GM18511 (cell line): ENCODE results near the gene TCF4.
A peak's percentile ranks its signal among the peaks of the same experiment; 100 is the strongest.

Source experiments
- ATAC-seq: cut with Tn5 transposase; IDR thresholded peaks from one replicate; pipeline ENCODE4 v1.9.1; 2021; ENCODE audit warnings: mild to moderate bottlenecking, moderate library complexity; ENCODE audit not compliant: unreplicated experiment

Gene TCF4

DNA sequence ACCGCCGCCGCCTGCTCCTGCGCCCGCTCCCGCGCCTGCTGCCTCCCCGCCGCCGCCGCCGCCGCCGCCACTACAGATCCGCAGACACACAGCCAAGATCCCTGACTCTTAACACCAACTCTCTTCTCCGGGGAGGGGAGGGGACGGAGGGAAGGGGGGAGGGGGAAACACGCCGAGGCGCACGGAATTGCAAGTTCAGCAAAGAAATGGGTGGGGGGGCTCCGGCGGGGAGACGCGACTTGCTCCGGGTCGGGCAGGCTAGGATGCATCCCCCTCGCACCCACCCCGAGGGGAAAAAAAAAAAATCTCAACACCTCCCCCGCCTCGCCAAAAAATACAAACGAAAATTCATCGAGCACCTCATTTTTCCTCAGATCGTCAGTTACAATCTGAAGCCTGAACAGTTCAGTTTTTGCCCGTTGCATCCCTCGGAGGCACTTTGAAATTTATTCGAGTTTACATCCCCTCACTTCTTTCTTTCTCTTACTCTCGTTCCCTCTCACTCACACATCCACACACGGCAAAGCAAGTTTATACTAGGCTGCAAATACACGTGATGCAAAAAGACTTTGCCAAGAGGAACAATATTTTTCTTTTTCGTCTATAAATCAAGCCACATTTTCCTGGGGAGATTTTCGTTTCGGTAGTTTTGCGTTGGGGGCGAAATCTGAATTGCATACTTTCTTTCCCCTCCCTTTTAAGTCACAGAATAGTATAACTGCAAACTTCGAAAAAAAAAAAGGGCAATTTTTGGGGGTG is at the start of gene TCF4:
Gene TCF4, minus strand, starts transcription at position 82 of the 759 bp plus-strand sequence. CDS start 1,076 bp downstream, outside the sequence.
- no peak for ATAC-seq

DNA sequence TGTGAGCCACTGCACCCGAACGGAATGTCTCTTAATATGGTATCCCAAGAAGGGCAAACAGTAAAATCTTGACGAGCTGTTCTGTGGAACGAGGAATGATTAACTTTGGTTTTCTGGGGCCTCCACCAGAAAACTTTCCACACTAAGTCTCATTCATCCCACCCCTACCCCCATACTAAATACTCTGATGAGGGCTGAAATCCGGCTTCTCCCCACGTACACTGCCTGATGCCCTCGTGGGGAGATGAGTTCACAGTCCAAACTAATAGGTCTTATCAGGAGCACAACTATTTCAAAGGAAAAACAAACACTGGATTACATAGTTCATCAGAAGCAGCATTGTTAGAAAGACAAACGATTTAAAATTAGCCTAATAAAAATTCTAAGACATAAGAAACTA is 49.2 kb upstream of the TCF4 start:
- ATAC-seq: no peak

DNA sequence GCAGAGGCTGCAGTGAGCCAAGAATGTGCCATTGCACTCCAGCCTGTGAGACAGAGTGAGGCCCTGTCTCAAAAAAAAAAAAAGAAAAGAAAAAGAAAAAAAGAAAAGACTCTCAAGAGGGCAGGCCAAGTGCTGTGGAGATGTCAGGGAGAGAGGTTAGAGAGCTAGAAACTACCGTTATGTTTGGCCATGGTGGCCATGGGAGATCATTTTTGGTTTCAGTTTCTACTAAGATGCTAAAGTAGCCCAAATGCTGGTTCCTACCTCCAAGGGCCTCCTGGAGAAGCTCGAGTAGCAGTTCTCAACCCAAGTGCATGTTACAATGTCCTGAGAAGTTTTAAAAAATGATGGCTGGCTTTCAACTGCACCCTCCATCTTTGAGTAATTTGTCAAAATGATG is 47.4 kb upstream of the TCF4 start:
- ATAC-seq: no peak

DNA sequence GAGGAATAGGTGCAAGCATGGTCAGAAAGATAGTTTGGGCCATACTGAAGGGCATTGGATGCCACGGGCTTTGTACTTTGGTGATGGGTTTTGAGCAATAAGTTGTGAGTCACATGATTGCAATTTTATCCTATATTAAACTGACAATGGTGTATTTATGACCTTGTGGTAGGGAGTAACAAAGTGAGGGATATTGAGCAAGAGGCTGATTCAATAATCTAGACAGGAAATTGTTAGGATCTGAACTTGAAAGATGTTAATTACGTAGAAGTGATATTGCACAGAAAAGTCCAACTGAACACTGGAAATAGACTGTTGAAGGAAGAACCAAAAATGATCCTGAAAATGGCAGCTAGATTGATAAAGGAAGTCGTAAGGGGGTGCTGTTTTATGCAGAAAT is 46.6 kb upstream of the TCF4 start:
- no peak for ATAC-seq

DNA sequence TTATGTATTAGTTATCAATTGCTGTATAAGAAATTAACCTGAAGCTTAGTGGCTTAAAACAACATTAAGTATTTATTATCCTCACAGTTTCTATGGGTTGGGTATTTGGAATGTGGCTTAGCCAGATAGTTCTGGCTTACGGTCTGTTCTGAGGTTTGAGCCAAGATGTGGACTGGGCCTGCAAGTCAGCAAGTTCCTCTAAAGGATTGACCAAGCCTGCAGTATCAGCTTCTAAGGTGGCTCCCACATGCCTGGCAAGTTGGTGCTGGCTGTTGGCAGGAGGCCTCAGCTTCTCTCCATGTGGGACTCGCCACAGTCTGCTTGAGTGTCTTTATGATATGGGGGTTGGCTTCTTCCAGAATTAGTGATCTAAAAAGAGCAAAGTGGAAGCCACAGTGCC is 45.0 kb upstream of the TCF4 start:
- no peak for ATAC-seq

DNA sequence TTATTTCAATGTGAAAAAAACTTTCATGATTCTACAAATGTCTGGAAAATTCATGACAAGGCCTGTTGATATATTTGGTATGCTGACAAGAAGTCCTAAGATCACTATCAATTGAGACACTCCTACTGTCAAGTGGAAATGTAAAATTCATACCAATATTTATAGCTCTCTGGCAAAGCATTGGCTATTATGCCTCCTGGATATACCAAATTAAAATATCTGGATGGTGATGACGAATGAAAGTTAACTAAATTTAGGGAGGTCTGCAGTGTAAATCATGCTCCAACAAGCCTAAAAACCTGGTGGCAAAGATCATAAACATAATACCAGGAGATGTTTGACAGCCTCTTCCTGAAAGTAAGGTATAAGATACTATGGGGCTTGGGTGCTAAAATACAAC is 41.1 kb upstream of the TCF4 start:
- ATAC-seq: no peak

DNA sequence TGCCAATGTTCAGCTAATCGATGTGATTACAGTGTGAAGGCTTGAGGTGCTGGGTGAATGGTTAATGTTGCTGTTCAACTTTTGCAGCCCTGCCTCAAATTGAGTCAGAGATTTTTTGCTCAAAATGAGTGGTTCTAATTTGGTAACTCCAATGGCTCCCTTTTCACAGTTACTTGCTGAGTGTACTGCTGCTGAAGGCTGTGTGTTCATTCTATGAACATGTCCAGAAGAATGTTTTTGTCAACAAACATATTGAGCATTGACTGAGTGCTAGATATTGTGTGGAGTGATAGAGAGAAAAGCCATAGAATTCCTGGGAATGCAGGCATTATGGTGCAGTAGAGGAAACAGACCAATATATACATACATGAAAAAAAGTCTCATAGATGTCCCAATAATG is 39.0 kb upstream of the TCF4 start:
- no peak for ATAC-seq

DNA sequence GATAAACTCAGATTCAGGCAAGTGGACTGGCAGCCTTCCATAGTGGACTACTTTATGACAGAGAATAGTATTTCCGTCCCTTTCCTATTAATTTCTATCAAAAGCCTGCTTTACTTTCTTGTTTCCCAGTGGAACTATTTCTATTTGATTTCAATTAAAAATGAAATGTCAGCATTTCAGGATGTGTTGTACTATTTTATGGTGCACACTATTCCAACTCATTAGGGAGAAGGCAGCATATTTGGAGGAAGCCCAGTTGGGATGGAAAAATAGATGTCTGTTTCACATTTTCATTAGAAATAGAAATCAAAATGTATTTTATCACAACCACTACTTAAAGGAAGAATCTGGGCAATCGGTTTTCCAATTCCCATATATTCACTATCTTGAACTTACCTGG is 37.9 kb upstream of the TCF4 start:
- ATAC-seq: no peak

DNA sequence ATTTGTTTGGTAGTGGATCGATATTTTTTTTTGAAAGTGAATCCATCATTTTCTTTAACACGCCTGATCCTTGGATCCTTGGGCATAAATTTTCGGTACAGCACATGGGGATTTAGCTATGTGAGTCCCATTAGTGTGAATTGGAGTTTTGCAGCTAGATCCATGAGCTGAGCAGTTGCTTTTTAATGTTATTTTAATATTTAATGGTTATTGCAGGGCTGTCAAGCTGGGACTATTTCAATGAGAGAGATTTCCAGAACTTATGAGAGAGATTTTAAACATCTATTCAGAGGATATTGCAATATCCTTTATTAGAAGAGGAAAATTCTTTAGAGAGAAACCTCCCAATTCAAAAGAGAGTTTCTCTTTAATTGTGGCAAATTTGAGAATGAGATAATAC is 35.6 kb upstream of the TCF4 start:
- no peak for ATAC-seq

DNA sequence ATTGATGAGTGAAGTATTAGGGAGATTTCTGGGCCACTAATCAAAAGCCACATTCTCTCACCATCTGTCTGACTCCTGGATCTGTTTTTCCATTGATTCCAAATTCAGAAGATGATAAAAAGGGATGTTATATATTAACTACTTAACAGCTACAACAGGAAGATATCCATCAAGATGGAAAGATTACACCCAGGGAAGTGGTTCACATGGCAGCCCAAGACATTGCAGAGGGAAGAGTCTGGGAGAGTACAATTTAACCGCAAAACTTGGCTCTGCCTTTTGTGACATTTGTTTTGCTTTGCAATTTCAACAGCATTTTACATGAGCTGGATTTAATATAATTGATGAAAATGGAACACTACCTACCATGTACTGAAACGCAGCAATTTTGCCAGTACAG is 22.5 kb upstream of the TCF4 start:
- no peak for ATAC-seq

DNA sequence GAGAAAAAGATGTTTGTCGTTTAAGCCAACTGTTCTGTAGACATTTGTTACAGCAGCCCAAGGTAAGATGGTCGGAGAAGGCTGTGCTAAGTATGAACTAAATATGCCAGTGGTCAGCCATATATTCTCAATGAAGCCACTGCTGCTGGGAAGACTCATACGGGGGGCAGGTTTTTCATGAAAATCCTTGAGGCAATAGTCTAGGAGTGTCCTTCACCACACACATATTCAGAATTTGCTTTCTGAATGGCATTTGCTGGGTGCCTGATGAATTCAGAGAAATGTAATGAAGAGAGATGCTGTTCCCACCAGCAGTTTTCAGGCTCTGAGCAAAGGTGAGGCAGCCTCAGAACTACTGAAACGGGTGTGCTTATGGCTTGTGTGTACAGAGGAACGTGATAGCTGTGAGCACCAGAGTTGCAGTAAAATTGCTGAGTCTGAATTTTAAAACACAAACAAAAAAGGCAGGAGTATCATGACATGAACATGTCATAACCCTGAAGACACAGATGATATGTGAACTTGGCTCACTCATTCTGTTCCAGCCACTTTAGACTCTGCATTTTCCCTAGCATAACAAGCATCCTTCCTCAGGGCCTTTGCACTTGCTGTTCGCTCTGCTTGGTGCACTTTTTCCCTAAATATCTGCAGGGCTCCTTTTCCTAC is 21.3 kb upstream of the TCF4 start:
- ATAC-seq: no peak

DNA sequence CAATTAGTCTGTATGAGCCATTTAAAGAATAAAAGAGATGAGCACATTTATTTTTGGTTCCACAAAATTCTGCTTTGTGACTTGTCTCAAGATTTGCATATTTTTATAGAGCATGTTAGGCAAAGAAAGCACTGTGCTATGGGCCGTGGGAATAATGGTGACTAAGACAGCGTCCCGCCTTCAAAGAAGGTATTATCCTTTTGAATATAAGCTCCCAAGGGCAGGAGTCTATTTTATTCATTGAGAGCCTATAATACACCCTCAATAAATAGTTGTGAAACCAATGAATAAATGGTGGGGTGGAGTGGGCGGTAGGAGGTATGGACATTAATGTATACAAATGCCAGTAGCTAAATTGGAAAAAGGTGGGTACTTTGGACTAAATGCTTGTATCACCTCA is 20.5 kb upstream of the TCF4 start:
- no peak for ATAC-seq

DNA sequence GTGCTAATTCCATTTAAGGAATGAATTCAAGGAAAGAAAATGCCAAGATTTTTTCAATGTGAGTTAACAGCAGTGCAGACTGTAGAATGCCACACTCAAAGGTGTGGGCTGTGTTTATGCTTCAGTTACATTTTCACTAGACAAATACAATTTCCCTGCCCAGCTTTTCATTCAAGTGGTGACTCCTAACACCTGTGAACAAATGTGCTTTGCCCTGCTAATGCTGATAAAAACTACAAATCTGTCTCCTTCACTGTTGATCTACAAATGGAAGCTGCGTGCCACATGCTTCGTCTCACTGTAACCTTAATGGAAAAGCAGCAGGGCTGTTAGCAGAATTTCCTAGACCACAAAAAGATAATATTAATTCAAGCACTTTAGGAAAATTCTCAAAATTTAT is 19.8 kb upstream of the TCF4 start:
- ATAC-seq: no peak

DNA sequence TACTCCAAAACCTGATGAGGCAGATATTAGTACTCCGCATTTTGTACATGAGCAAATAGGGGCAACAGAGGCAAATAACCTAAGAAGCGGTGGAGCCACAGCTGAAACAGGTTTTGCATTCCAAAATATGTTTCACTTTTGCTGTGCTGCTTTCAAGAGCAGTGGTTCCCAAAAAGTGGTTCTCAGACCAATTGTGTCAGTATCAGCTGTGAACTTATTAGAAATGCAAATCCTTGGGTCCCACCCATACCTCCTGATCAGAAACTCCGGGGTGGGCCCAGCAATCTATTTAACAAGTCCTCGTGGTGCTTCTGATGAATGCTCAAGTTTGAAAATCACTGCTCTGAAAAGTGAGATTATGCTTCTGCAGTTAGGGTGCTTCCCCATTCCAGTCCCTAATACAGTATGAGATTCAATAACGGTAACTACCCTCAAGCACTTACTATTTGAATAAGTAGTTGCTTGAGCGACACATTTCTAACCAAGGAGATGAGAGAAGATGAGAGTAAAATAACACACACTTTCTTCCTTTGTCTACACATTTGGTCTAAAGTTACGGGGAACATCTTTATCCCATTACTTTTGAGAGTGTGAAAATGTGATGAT is 17.8 kb upstream of the TCF4 start:
- no peak for ATAC-seq

DNA sequence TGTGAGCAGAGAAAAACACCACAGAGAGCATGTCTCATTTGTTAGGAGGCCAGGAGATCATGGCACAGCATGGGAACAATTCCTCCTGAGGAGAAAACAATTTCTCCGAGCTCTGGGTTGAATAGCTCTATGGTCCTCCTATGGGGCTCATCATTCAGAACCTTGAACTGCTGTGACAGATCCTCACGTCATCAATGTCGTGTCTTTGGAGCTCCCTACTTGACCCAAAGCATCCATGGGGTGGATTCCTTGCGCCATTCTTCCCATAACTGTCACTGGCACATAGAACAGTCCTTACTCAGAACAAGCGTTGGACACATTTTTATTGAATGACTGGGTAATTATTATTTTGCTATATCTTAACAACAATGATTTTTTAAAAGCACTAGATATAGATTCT is 15.8 kb upstream of the TCF4 start:
- ATAC-seq: no peak

DNA sequence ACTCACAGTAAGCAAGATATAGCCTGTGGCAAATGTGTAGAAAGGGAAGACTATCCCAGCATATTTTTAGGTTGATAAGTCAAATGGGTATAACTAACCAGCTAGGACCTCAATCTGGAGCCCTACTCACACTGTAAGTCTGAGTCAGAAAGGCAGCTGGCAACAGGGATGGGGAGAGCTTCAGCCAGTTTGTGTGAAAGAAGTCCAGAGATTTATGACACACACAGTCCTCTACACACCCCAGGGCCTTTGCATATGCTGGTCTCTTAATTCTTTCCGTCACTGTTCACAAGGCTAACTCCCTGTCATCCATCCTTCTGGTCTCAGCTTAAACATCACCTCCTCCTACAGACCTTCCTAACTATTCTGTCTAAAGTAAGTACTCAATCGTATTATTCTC is 5.9 kb upstream of the TCF4 start:
- ATAC-seq: no peak

DNA sequence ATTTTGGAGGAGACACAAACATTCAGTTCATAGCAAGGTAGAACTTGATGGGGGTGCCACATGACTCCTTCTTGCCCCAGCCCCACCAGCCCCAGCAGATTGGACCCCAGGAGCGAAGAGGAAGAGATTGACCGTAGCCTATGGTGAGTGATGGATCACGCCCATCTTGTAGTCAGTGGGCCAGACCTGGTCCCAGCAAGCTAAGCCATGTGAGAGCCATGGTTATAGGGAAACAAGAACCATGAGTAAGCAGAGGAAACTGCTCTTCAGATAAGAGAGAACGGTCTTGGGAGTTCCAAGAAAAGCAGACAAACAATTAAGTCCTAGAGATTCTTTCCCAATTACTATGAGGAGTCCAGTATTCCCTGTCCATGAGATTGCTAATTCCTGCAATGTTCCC is 4.6 kb upstream of the TCF4 start:
- ATAC-seq: no peak

DNA sequence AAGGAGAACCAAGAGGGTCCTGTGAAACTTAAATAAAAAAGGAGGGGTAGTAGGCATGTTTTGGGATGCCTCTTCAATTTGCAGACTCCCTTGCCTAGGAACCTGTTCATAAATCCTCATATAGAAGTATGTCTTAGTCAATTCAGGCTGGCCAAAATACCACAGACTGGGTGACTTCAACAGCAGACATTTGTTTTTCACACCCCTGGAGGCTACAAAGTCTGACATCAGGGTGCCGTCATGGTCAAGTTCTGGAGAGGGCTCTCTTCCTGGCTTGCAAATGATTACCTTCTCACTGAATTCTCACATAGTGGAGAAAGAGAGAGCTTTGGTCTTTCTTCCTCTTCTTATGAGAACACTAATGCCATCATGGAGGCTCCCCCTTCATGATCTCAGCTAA is 4.1 kb upstream of the TCF4 start:
- ATAC-seq: no peak

DNA sequence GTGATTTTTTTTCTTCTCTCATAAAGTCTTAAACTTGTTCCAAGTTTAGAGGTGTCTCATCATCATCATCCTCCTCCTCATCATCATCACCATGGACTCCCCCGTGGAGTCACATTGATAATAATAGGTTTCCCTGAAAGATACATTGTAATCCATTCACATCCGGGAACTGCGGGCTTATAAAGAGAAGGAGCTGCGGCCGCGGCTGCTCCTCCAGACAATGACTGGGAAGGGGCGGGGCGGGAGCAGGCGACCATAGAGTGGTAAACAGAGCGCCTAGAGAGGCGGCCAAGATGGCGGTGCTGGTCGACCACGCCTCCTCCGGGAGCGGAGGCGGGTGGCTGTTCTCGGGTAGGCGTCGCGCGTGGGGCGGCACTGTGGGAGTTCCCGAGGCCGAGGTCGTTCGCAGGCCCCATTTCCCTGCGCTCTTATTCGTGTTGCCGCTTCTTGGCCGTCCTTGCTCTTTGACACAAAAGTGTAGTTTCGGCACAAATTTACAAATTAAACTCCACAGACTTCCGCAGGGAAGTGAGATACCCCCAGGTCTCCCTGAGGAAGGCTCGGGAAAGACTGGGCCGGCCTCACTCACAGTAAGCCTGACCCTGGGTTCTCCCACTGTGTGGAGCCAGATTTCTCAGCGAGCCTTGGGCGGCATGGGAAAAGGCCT is 1.8 kb upstream of the TCF4 start:
- peak; percentile 85 for ATAC-seq

DNA sequence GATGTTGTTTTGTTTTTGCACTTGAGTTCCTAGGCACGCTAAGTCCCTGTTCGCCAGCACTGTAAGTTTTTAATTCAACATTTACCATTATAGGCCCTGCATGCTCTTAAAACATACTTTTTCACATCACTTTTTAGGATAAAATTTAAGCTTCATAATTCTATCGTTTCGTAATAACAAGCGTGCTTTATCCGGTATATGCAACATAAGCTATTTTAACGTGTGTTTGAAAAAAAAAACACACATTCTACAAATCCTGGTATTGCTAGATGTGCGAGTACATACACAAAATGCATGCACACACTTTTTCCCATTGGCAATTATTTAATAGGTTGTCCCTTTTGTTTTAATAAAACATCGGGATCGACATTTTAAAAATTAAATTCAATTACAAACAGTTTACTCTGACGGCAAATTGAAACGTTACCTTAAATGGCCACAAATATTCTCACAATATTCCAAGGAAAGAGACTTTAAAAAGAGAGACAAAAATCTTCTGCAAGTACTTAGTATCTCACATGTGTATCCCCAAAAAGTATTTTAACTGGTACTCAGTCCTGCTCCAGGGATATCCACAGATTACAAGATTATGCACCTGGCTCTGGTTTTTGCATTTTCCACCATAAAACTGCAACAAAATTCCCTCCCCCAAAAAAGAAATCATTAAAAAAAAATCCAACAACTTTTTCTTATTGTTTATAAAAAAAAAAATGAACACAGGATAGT is 1.0 kb upstream of the TCF4 start:
- ATAC-seq: no peak

DNA sequence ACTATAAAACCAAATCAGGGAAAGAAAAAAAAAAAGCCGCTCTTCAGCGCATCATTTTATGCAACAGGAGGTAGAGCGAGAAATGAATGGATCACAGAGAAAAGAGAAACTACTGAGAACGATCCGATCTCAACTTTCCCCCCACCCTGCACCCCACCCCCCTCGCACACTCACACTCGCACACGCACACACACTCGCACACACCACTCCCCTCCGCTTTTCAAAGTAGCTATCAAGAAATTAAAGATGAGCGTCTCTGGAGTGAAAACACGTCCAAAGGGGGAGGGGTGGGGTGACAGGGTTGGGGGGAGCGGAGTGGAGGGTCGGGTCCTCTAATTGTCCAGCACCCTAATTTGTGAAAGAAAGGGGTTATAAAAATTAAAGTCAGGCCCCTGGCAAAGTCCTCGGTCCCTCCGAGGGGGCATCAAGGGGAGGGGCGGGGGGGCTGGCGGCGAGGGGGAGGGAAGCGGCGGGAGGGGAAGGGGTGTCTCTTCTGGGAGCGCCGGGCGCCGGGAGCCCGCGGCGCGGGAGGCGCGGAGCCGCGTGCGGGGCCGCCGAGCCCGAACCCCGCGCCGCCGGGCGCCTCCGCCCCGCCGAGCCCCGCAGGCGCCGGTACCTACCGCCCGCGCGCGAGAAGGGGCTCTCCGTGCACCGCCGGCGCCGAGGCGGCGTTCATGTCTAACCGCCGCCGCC is 428 bp downstream of the TCF4 start:
- ATAC-seq: no peak
